H1 (cell line): ENCODE data around the gene C2orf92. TPM values are rescaled to one million over a fixed set of nuclear protein-coding genes. Genes with fewer than 3 reads are reported as not detected.

ENCODE experiments used
- CTCF ChIA-PET: fragments of 300-600 bp; sonication (Branson Sonifier 250); formaldehyde crosslinking; loops from one replicate; lab custom pipeline; 2021; ENCODE audit not compliant: partially characterized antibody; lab: Charles Lee
- POLR2A ChIA-PET: fragments of 300-600 bp; sonication (Branson Sonifier 250); formaldehyde crosslinking; loops from one replicate; lab custom pipeline; 2021; ENCODE audit warnings: inconsistent platforms; ENCODE audit not compliant: partially characterized antibody; lab: Charles Lee
- DNase-seq, 2 experiments: peaks; one replicate each; pipeline versions ENCODE4 v3.0.0 to v3.0.0-alpha.2; 2010 to 2022; ENCODE audit warnings: low spot score in 2 of 2, low read depth in 1 of 2, mixed read lengths in 1 of 2
- FAIRE-seq: peaks from 2 replicates; lab custom pipeline; 2011; peaks lifted over from hg19 to GRCh38; lab: Jason Lieb, UNC
- H2AFZ ChIP-seq: 2 replicates; pipeline ENCODE4 v1.8.1; 2012; ENCODE audit warnings: low read length, inconsistent platforms
- H2AK5ac ChIP-seq: 2 replicates; pipeline ENCODE4 v1.6.1; 2013; ENCODE audit warnings: low read depth, low read length
- H2BK120ac ChIP-seq: replicated peaks from 2 replicates; pipeline ENCODE3; 2013; ENCODE audit warnings: low read depth, low read length, inconsistent platforms
- H2BK12ac ChIP-seq: 2 replicates; pipeline ENCODE4 v1.6.1; 2013; ENCODE audit warnings: low read depth, low read length
- H2BK15ac ChIP-seq: 2 replicates; pipeline ENCODE4 v1.6.1; 2013; ENCODE audit warnings: low read length
- H2BK20ac ChIP-seq: 2 replicates; pipeline ENCODE4 v1.6.1; 2013; ENCODE audit warnings: low read length
- H2BK5ac ChIP-seq: 2 replicates; pipeline ENCODE4 v1.6.1; 2013; ENCODE audit warnings: low read depth, low read length
- H3K14ac ChIP-seq: 2 replicates; pipeline ENCODE4 v1.6.1; 2013; ENCODE audit warnings: inconsistent platforms; ENCODE audit not compliant: insufficient read length
- H3K18ac ChIP-seq: 2 replicates; pipeline ENCODE4 v1.6.1; 2013; ENCODE audit warnings: low read length; ENCODE audit errors: extremely low read depth
- H3K23ac ChIP-seq: 2 replicates; pipeline ENCODE4 v1.6.1; 2013; ENCODE audit warnings: inconsistent platforms; ENCODE audit not compliant: insufficient read length
- H3K23me2 ChIP-seq: 2 replicates; pipeline ENCODE4 v1.6.1; 2013; ENCODE audit warnings: low read depth, low read length
- H3K27ac ChIP-seq: 2 replicates; pipeline ENCODE4 v1.6.1; 2011; ENCODE audit warnings: low read depth, low read length, inconsistent platforms
- H3K27me3 ChIP-seq, 4 experiments: replicated peaks in 1 of 4; 1 replicate in 1 of 4; 2 replicates in 3 of 4; pipeline versions ENCODE4 v1.6.1 to v1.8.1; 2011 to 2013; ENCODE audit warnings: low read length in 3 of 4, mild to moderate bottlenecking in 3 of 4, inconsistent platforms in 2 of 4, mixed read lengths in 2 of 4, moderate library complexity in 1 of 4; ENCODE audit not compliant: control insufficient read depth in 3 of 4, insufficient read depth in 3 of 4; ENCODE audit errors: extremely low read depth in 1 of 4
- H3K36me3 ChIP-seq, 4 experiments: 2 replicates each; pipeline versions ENCODE4 v1.6.1 to v1.8.1; 2011 to 2013; ENCODE audit warnings: mild to moderate bottlenecking in 4 of 4, low read length in 3 of 4, moderate library complexity in 2 of 4, control low read depth in 1 of 4, inconsistent platforms in 1 of 4; ENCODE audit not compliant: insufficient read depth in 4 of 4, control insufficient read depth in 2 of 4
- H3K4ac ChIP-seq: replicated peaks from 2 replicates; pipeline ENCODE3; 2013; ENCODE audit warnings: low read length, low read depth, mixed read lengths, inconsistent platforms; ENCODE audit not compliant: insufficient read length
- H3K4me1 ChIP-seq, 4 experiments: replicated peaks in 1 of 4; 1 replicate in 1 of 4; 2 replicates in 3 of 4; pipeline versions ENCODE4 v1.6.1 to v1.8.1; 2011 to 2013; ENCODE audit warnings: low read length in 3 of 4, inconsistent platforms in 2 of 4, mixed read lengths in 1 of 4; ENCODE audit not compliant: insufficient read depth in 4 of 4, control insufficient read depth in 3 of 4
- H3K4me2 ChIP-seq, 2 experiments: 2 replicates each; pipeline versions ENCODE4 v1.6.1 to v1.8.1; 2011 to 2013; ENCODE audit warnings: low read depth in 2 of 2, low read length in 2 of 2, control low read depth in 1 of 2, inconsistent platforms in 1 of 2, mild to moderate bottlenecking in 1 of 2; ENCODE audit not compliant: insufficient read depth in 1 of 2
- H3K4me3 ChIP-seq, 4 experiments: fragments of 200-600, 300-600 bp in 1 of 4; sonication (generic), shearing (Covaris generic), sonication (Bioruptor Twin) in 1 of 4; 2 replicates each; pipeline versions ENCODE4 v1.5.1 to v1.8.1; 2011 to 2016; ENCODE audit warnings: low read length in 4 of 4, low read depth in 3 of 4, control low read depth in 2 of 4, inconsistent platforms in 2 of 4, mild to moderate bottlenecking in 2 of 4, mixed read lengths in 1 of 4, moderate library complexity in 1 of 4; ENCODE audit not compliant: insufficient read depth in 2 of 4; ENCODE audit errors: extremely low read depth in 1 of 4
- H3K56ac ChIP-seq: replicated peaks from 2 replicates; pipeline ENCODE3; 2013; ENCODE audit warnings: low read depth, mild to moderate bottlenecking, mixed read lengths, low read length, inconsistent platforms; ENCODE audit not compliant: insufficient read length
- H3K79me1 ChIP-seq: 2 replicates; pipeline ENCODE4 v1.6.1; 2013; ENCODE audit warnings: low read depth, low read length, control low read depth
- H3K79me2 ChIP-seq, 2 experiments: 2 replicates each; pipeline versions ENCODE4 v1.6.1 to v1.8.1; 2012 to 2013; ENCODE audit warnings: low read length in 2 of 2, mild to moderate bottlenecking in 2 of 2, inconsistent platforms in 1 of 2; ENCODE audit not compliant: insufficient read depth in 2 of 2, control insufficient read depth in 1 of 2
- H3K9ac ChIP-seq, 4 experiments: replicated peaks in 1 of 4; 1 replicate in 1 of 4; 2 replicates in 3 of 4; pipeline versions ENCODE4 v1.6.1 to v1.8.1; 2011 to 2013; ENCODE audit warnings: low read depth in 3 of 4, low read length in 3 of 4, control low read depth in 2 of 4, mild to moderate bottlenecking in 2 of 4, moderate library complexity in 2 of 4, inconsistent platforms in 1 of 4; ENCODE audit errors: extremely low read depth in 1 of 4
- H3K9me3 ChIP-seq, 2 experiments: 2 replicates each; pipeline versions ENCODE4 v1.6.1 to v1.8.1; 2012 to 2013; ENCODE audit warnings: mild to moderate bottlenecking in 2 of 2, moderate library complexity in 2 of 2, control low read depth in 1 of 2, inconsistent platforms in 1 of 2, low read depth in 1 of 2, low read length in 1 of 2, mixed read lengths in 1 of 2; ENCODE audit not compliant: insufficient read depth in 2 of 2
- H4K20me1 ChIP-seq, 2 experiments: replicated peaks in 1 of 2; 2 replicates each; pipeline versions ENCODE3 to v1.8.1; 2011 to 2013; ENCODE audit warnings: inconsistent platforms in 2 of 2, low read length in 2 of 2, mild to moderate bottlenecking in 1 of 2; ENCODE audit not compliant: insufficient read depth in 2 of 2, control insufficient read depth in 1 of 2
- H4K5ac ChIP-seq: 2 replicates; pipeline ENCODE4 v1.6.1; 2013; ENCODE audit warnings: low read length, low read depth, mixed read lengths, inconsistent platforms; ENCODE audit not compliant: insufficient read length
- H4K8ac ChIP-seq: 2 replicates; pipeline ENCODE4 v1.8.0; 2013; ENCODE audit warnings: mild to moderate bottlenecking, moderate library complexity, low read length, inconsistent platforms; ENCODE audit not compliant: insufficient read depth; ENCODE audit errors: extremely low read depth
- H4K91ac ChIP-seq: replicated peaks from 2 replicates; pipeline ENCODE3; 2013; ENCODE audit warnings: low read length, mixed read lengths, inconsistent platforms; ENCODE audit not compliant: insufficient read length
- BCL11A ChIP-seq, 2 experiments: IDR thresholded peaks; one replicate each; pipeline ENCODE4 v1.6.1; 2011; ENCODE audit warnings: low read depth in 2 of 2, low read length in 2 of 2, mild to moderate bottlenecking in 2 of 2
- CBX8 ChIP-seq: fragments of 300-800, 300-1000 bp; sonication (generic); IDR thresholded peaks from 2 replicates; pipeline ENCODE4 v1.7.1; 2016; ENCODE audit warnings: low read depth, low read length, borderline replicate concordance
- EZH2 ChIP-seq: fragments of 200-600 bp; sonication (generic); IDR thresholded peaks from 2 replicates; pipeline ENCODE4 v1.7.1; 2012; ENCODE audit warnings: low read depth, mild to moderate bottlenecking, moderate library complexity, low read length, inconsistent platforms; ENCODE audit not compliant: severe bottlenecking
- HDAC6 ChIP-seq: IDR thresholded peaks from one replicate; pipeline ENCODE4 v1.7.1; 2012; ENCODE audit warnings: low read depth, mild to moderate bottlenecking, inconsistent platforms, low read length, moderate library complexity
- JUN ChIP-seq: IDR thresholded peaks from 2 replicates; pipeline ENCODE4 v1.6.1; 2011; ENCODE audit warnings: low read depth, mild to moderate bottlenecking, improper control_type of control experiment, low read length
- NANOG ChIP-seq: IDR thresholded peaks from 2 replicates; pipeline ENCODE4 v1.6.1; 2011; ENCODE audit warnings: low read length, low read depth, mild to moderate bottlenecking, inconsistent platforms; ENCODE audit not compliant: insufficient read depth, poor library complexity, severe bottlenecking
- NRF1 ChIP-seq: IDR thresholded peaks from 2 replicates; pipeline ENCODE4 v1.6.1; 2011; ENCODE audit warnings: mild to moderate bottlenecking, low read depth, low read length, improper control_type of control experiment
- POLR2AphosphoS5 ChIP-seq: IDR thresholded peaks from 2 replicates; pipeline ENCODE4 v1.6.1; 2011; ENCODE audit warnings: low read depth, low read length
- RBBP5 ChIP-seq: IDR thresholded peaks from 2 replicates; pipeline ENCODE4 v1.7.1; 2012; ENCODE audit warnings: low read depth, mild to moderate bottlenecking, inconsistent platforms, low read length, moderate library complexity, borderline replicate concordance
- RFX5 ChIP-seq: IDR thresholded peaks from 2 replicates; pipeline ENCODE4 v1.6.1; 2011; ENCODE audit warnings: low read depth, low read length, improper control_type of control experiment, borderline replicate concordance
- SAP30 ChIP-seq: fragments of 300-600 bp; sonication (generic); IDR thresholded peaks from 2 replicates; pipeline ENCODE4 v1.7.1; 2012; ENCODE audit warnings: low read length, moderate library complexity, mild to moderate bottlenecking, inconsistent platforms; ENCODE audit not compliant: insufficient read depth, insufficient replicate concordance
- SIX5 ChIP-seq: IDR thresholded peaks from 2 replicates; pipeline ENCODE4 v1.6.1; 2011; ENCODE audit warnings: mild to moderate bottlenecking, low read depth, low read length
- SP2 ChIP-seq: IDR thresholded peaks from 2 replicates; pipeline ENCODE4 v1.6.1; 2012; ENCODE audit warnings: mild to moderate bottlenecking, low read length, inconsistent platforms
- TBP ChIP-seq: IDR thresholded peaks from 2 replicates; pipeline ENCODE4 v1.6.1; 2011; ENCODE audit warnings: low read depth, low read length, improper control_type of control experiment
- TEAD4 ChIP-seq: IDR thresholded peaks from 2 replicates; pipeline ENCODE4 v1.6.1; 2012; ENCODE audit warnings: low read depth, low read length, inconsistent platforms, mixed read lengths
- YY1 ChIP-seq: IDR thresholded peaks from 2 replicates; pipeline ENCODE4 v1.6.1; 2011; ENCODE audit warnings: low read depth, mild to moderate bottlenecking, low read length
- WGBS, 2 experiments: shearing (Covaris generic) in 1 of 2; methylation state at CpG; one replicate each; pipeline versions ENCODE4 v1.1.6 to v1.1.7; 2013 to 2015; ENCODE audit warnings: low lambda C conversion rate in 2 of 2, mixed read lengths in 2 of 2, inconsistent platforms in 1 of 2, low coverage in 1 of 2, missing lambda C conversion rate in 1 of 2; ENCODE audit not compliant: insufficient replicate concordance in 2 of 2, insufficient coverage in 1 of 2, insufficient read length in 1 of 2; ENCODE audit errors: extremely low coverage in 1 of 2, missing lambda C conversion rate in 1 of 2; 5-methylcytosine and 5-hydroxymethylcytosine counted together
- polyA plus RNA-seq, 7 experiments: library from polyadenylated mRNA; depleted of rRNA in 3 of 7; stranded (reverse) in 5 of 7; unstranded in 2 of 7; fragments of >200 nt in 5 of 7; fragments of 200-250 nt in 2 of 7; gene quantifications; 1 replicate in 5 of 7; 2 replicates in 1 of 7; 4 replicates in 1 of 7; pipeline versions ENCODE4 v1.2.1 to v1.2.3, GENCODE V29; 2011 to 2013; ENCODE audit warnings: missing spikeins in 2 of 7, mixed read lengths in 2 of 7
- total RNA-seq: library from RNA; stranded (reverse); fragmentation: NEBNext Ultra II Directional; extraction: Animal tissue kit (Norgen Biotek cat#: 25700); gene quantifications from 2 replicates; pipeline ENCODE4 v1.2.1, GENCODE V29; 2021

C2orf92 gene
- total and polyA plus RNA-seq, 2 of the 8 experiments (the other 6 are each of a cell fraction or from before 2014, with no cell fraction given): 2.3 to 3.7 TPM

- Histone ChIP-seq H4K91ac (no peak overlapping the region), H2BK20ac (no peak overlapping the region), H4K20me1 (no peaks in the 10 kb centered on the region), H2AFZ (no peak overlapping the region), H4K5ac (no peak overlapping the region), H3K4ac (no peak overlapping the region), H2AK5ac (no peak overlapping the region), H3K18ac (no peak overlapping the region), H3K56ac (no peak overlapping the region), H3K27ac (no peak overlapping the region), H3K27me3 (no peaks in the 10 kb centered on the region), H2BK15ac (no peak overlapping the region), H3K4me2 (no peak overlapping the region), H2BK5ac (no peak overlapping the region), H3K9ac (no peak overlapping the region), H2BK120ac (no peak overlapping the region), H3K14ac (no peak overlapping the region), H3K9me3 (no peaks in the 10 kb centered on the region), H3K4me1 (peaks cover 2 to 10% (median 3%) of the 10 kb centered on the region in 4 experiments; a peak in 5 of 7 replicates), H3K36me3 (no peaks in the 10 kb centered on the region), H3K79me2 (no peaks in the 10 kb centered on the region), H4K8ac (no peak overlapping the region), H3K4me3 (no peak overlapping the region), H3K23me2 (no peaks in the 10 kb centered on the region), H3K23ac (no peak overlapping the region), H3K79me1 (no peaks in the 10 kb centered on the region), H2BK12ac (no peak overlapping the region; the same call in 1 of the 2 replicates)
- ChIA-PET POLR2A (no interaction called here), CTCF (interaction anchor here (1.1 to 11.0 kb wide), 8 partner anchors 7 to 77 kb away, joined by 3 to 105 read pairs (median 4); no protein-coding TSS in a partner anchor)
- DNase-seq: no peak
- no peak for FAIRE-seq
- WGBS, 2 experiments: 90% methylated on average over 31 of the region's 41 CpGs; no CpG with 5 or more reads in 1 of the 2 experiments
- no peak for TF ChIP-seq EZH2
- TF ChIP-seq SIX5: no peak
- TF ChIP-seq POLR2AphosphoS5: no peak
- no peak for TF ChIP-seq RFX5
- no peak for TF ChIP-seq TBP
- no peak for TF ChIP-seq NRF1
- no peak for TF ChIP-seq TEAD4
- no peak for TF ChIP-seq RBBP5
- TF ChIP-seq SAP30: no peak
- no peak for TF ChIP-seq BCL11A (IDR thresholded peaks at IDR 0.05; ENCODE audit: low read depth in 2 of 2, low read length in 2 of 2)
- no peak for TF ChIP-seq JUN
- TF ChIP-seq CBX8: no peak
- no peak for TF ChIP-seq NANOG
- TF ChIP-seq HDAC6: no peak
- no peak for TF ChIP-seq SP2
- TF ChIP-seq YY1: no peak
These were observed 54.5 kb downstream of the C2orf92 start for GRCh38 chr2:97724073-97724410.
